H1 (cell line): ENCODE results near the gene ZRANB1. TPM values are rescaled to one million over a fixed set of nuclear protein-coding genes. Genes with fewer than 3 reads are reported as not detected.
A peak's percentile ranks its signal among the peaks of the same experiment; 100 is the strongest.

Experiments
- CTCF ChIA-PET: fragments of 300-600 bp; sonication (Branson Sonifier 250); formaldehyde crosslinking; loops from one replicate; lab custom pipeline; 2021; ENCODE audit not compliant: partially characterized antibody; lab: Charles Lee
- POLR2A ChIA-PET: fragments of 300-600 bp; sonication (Branson Sonifier 250); formaldehyde crosslinking; loops from one replicate; lab custom pipeline; 2021; ENCODE audit warnings: inconsistent platforms; ENCODE audit not compliant: partially characterized antibody; lab: Charles Lee
- DNase-seq, 2 experiments: peaks; one replicate each; pipeline versions ENCODE4 v3.0.0 to v3.0.0-alpha.2; 2010 to 2022; ENCODE audit warnings: low spot score in 2 of 2, low read depth in 1 of 2, mixed read lengths in 1 of 2
- FAIRE-seq: peaks from 2 replicates; lab custom pipeline; 2011; peaks lifted over from hg19 to GRCh38; lab: Jason Lieb, UNC
- H2AFZ ChIP-seq: 2 replicates; pipeline ENCODE4 v1.8.1; 2012; ENCODE audit warnings: low read length, inconsistent platforms
- H2AK5ac ChIP-seq: 2 replicates; pipeline ENCODE4 v1.6.1; 2013; ENCODE audit warnings: low read depth, low read length
- H2BK120ac ChIP-seq: replicated peaks from 2 replicates; pipeline ENCODE3; 2013; ENCODE audit warnings: low read depth, low read length, inconsistent platforms
- H2BK12ac ChIP-seq: 2 replicates; pipeline ENCODE4 v1.6.1; 2013; ENCODE audit warnings: low read depth, low read length
- H2BK15ac ChIP-seq: 2 replicates; pipeline ENCODE4 v1.6.1; 2013; ENCODE audit warnings: low read length
- H2BK20ac ChIP-seq: 2 replicates; pipeline ENCODE4 v1.6.1; 2013; ENCODE audit warnings: low read length
- H2BK5ac ChIP-seq: 2 replicates; pipeline ENCODE4 v1.6.1; 2013; ENCODE audit warnings: low read depth, low read length
- H3K14ac ChIP-seq: 2 replicates; pipeline ENCODE4 v1.6.1; 2013; ENCODE audit warnings: inconsistent platforms; ENCODE audit not compliant: insufficient read length
- H3K18ac ChIP-seq: 2 replicates; pipeline ENCODE4 v1.6.1; 2013; ENCODE audit warnings: low read length; ENCODE audit errors: extremely low read depth
- H3K23ac ChIP-seq: 2 replicates; pipeline ENCODE4 v1.6.1; 2013; ENCODE audit warnings: inconsistent platforms; ENCODE audit not compliant: insufficient read length
- H3K23me2 ChIP-seq: 2 replicates; pipeline ENCODE4 v1.6.1; 2013; ENCODE audit warnings: low read depth, low read length
- H3K27ac ChIP-seq: 2 replicates; pipeline ENCODE4 v1.6.1; 2011; ENCODE audit warnings: low read depth, low read length, inconsistent platforms
- H3K27me3 ChIP-seq, 4 experiments: replicated peaks in 1 of 4; 1 replicate in 1 of 4; 2 replicates in 3 of 4; pipeline versions ENCODE4 v1.6.1 to v1.8.1; 2011 to 2013; ENCODE audit warnings: low read length in 3 of 4, mild to moderate bottlenecking in 3 of 4, inconsistent platforms in 2 of 4, mixed read lengths in 2 of 4, moderate library complexity in 1 of 4; ENCODE audit not compliant: control insufficient read depth in 3 of 4, insufficient read depth in 3 of 4; ENCODE audit errors: extremely low read depth in 1 of 4
- H3K36me3 ChIP-seq, 4 experiments: 2 replicates each; pipeline versions ENCODE4 v1.6.1 to v1.8.1; 2011 to 2013; ENCODE audit warnings: mild to moderate bottlenecking in 4 of 4, low read length in 3 of 4, moderate library complexity in 2 of 4, control low read depth in 1 of 4, inconsistent platforms in 1 of 4; ENCODE audit not compliant: insufficient read depth in 4 of 4, control insufficient read depth in 2 of 4
- H3K4ac ChIP-seq: replicated peaks from 2 replicates; pipeline ENCODE3; 2013; ENCODE audit warnings: low read length, low read depth, mixed read lengths, inconsistent platforms; ENCODE audit not compliant: insufficient read length
- H3K4me1 ChIP-seq, 4 experiments: replicated peaks in 1 of 4; 1 replicate in 1 of 4; 2 replicates in 3 of 4; pipeline versions ENCODE4 v1.6.1 to v1.8.1; 2011 to 2013; ENCODE audit warnings: low read length in 3 of 4, inconsistent platforms in 2 of 4, mixed read lengths in 1 of 4; ENCODE audit not compliant: insufficient read depth in 4 of 4, control insufficient read depth in 3 of 4
- H3K4me2 ChIP-seq, 2 experiments: 2 replicates each; pipeline versions ENCODE4 v1.6.1 to v1.8.1; 2011 to 2013; ENCODE audit warnings: low read depth in 2 of 2, low read length in 2 of 2, control low read depth in 1 of 2, inconsistent platforms in 1 of 2, mild to moderate bottlenecking in 1 of 2; ENCODE audit not compliant: insufficient read depth in 1 of 2
- H3K4me3 ChIP-seq, 4 experiments: fragments of 200-600, 300-600 bp in 1 of 4; sonication (generic), shearing (Covaris generic), sonication (Bioruptor Twin) in 1 of 4; 2 replicates each; pipeline versions ENCODE4 v1.5.1 to v1.8.1; 2011 to 2016; ENCODE audit warnings: low read length in 4 of 4, low read depth in 3 of 4, control low read depth in 2 of 4, inconsistent platforms in 2 of 4, mild to moderate bottlenecking in 2 of 4, mixed read lengths in 1 of 4, moderate library complexity in 1 of 4; ENCODE audit not compliant: insufficient read depth in 2 of 4; ENCODE audit errors: extremely low read depth in 1 of 4
- H3K56ac ChIP-seq: replicated peaks from 2 replicates; pipeline ENCODE3; 2013; ENCODE audit warnings: low read depth, mild to moderate bottlenecking, mixed read lengths, low read length, inconsistent platforms; ENCODE audit not compliant: insufficient read length
- H3K79me1 ChIP-seq: 2 replicates; pipeline ENCODE4 v1.6.1; 2013; ENCODE audit warnings: low read depth, low read length, control low read depth
- H3K79me2 ChIP-seq, 2 experiments: 2 replicates each; pipeline versions ENCODE4 v1.6.1 to v1.8.1; 2012 to 2013; ENCODE audit warnings: low read length in 2 of 2, mild to moderate bottlenecking in 2 of 2, inconsistent platforms in 1 of 2; ENCODE audit not compliant: insufficient read depth in 2 of 2, control insufficient read depth in 1 of 2
- H3K9ac ChIP-seq, 4 experiments: replicated peaks in 1 of 4; 1 replicate in 1 of 4; 2 replicates in 3 of 4; pipeline versions ENCODE4 v1.6.1 to v1.8.1; 2011 to 2013; ENCODE audit warnings: low read depth in 3 of 4, low read length in 3 of 4, control low read depth in 2 of 4, mild to moderate bottlenecking in 2 of 4, moderate library complexity in 2 of 4, inconsistent platforms in 1 of 4; ENCODE audit errors: extremely low read depth in 1 of 4
- H3K9me3 ChIP-seq, 2 experiments: 2 replicates each; pipeline versions ENCODE4 v1.6.1 to v1.8.1; 2012 to 2013; ENCODE audit warnings: mild to moderate bottlenecking in 2 of 2, moderate library complexity in 2 of 2, control low read depth in 1 of 2, inconsistent platforms in 1 of 2, low read depth in 1 of 2, low read length in 1 of 2, mixed read lengths in 1 of 2; ENCODE audit not compliant: insufficient read depth in 2 of 2
- H4K20me1 ChIP-seq, 2 experiments: replicated peaks in 1 of 2; 2 replicates each; pipeline versions ENCODE3 to v1.8.1; 2011 to 2013; ENCODE audit warnings: inconsistent platforms in 2 of 2, low read length in 2 of 2, mild to moderate bottlenecking in 1 of 2; ENCODE audit not compliant: insufficient read depth in 2 of 2, control insufficient read depth in 1 of 2
- H4K5ac ChIP-seq: 2 replicates; pipeline ENCODE4 v1.6.1; 2013; ENCODE audit warnings: low read length, low read depth, mixed read lengths, inconsistent platforms; ENCODE audit not compliant: insufficient read length
- H4K8ac ChIP-seq: 2 replicates; pipeline ENCODE4 v1.8.0; 2013; ENCODE audit warnings: mild to moderate bottlenecking, moderate library complexity, low read length, inconsistent platforms; ENCODE audit not compliant: insufficient read depth; ENCODE audit errors: extremely low read depth
- H4K91ac ChIP-seq: replicated peaks from 2 replicates; pipeline ENCODE3; 2013; ENCODE audit warnings: low read length, mixed read lengths, inconsistent platforms; ENCODE audit not compliant: insufficient read length
- CHD2 ChIP-seq: IDR thresholded peaks from 2 replicates; pipeline ENCODE4 v1.6.1; 2012; ENCODE audit warnings: low read length, improper control_type of control experiment
- CTBP2 ChIP-seq: IDR thresholded peaks from 2 replicates; pipeline ENCODE4 v1.7.0; 2011; ENCODE audit warnings: borderline replicate concordance, mild to moderate bottlenecking, moderate library complexity, mixed read lengths, low read length; ENCODE audit not compliant: insufficient read depth, insufficient read length
- GABPA ChIP-seq: IDR thresholded peaks from 2 replicates; pipeline ENCODE4 v1.6.1; 2011; ENCODE audit warnings: mild to moderate bottlenecking, low read length, moderate library complexity, borderline replicate concordance; ENCODE audit not compliant: insufficient read depth
- KDM1A ChIP-seq: fragments of 200-600, 300-600 bp; sonication (generic); IDR thresholded peaks from 2 replicates; pipeline ENCODE4 v1.7.1; 2016; ENCODE audit warnings: mild to moderate bottlenecking, low read length, borderline replicate concordance
- SUZ12 ChIP-seq: fragments of 200-600 bp; sonication (generic); IDR thresholded peaks from 2 replicates; pipeline ENCODE4 v1.6.1; 2012; ENCODE audit warnings: mild to moderate bottlenecking, inconsistent platforms, low read length, moderate library complexity, mixed read lengths
- TAF1 ChIP-seq: IDR thresholded peaks from 2 replicates; pipeline ENCODE4 v1.6.1; 2011; ENCODE audit warnings: mild to moderate bottlenecking, low read depth, low read length
- TBP ChIP-seq: IDR thresholded peaks from 2 replicates; pipeline ENCODE4 v1.6.1; 2011; ENCODE audit warnings: low read depth, low read length, improper control_type of control experiment
- WGBS, 2 experiments: shearing (Covaris generic) in 1 of 2; methylation state at CpG; one replicate each; pipeline versions ENCODE4 v1.1.6 to v1.1.7; 2013 to 2015; ENCODE audit warnings: low lambda C conversion rate in 2 of 2, mixed read lengths in 2 of 2, inconsistent platforms in 1 of 2, low coverage in 1 of 2, missing lambda C conversion rate in 1 of 2; ENCODE audit not compliant: insufficient replicate concordance in 2 of 2, insufficient coverage in 1 of 2, insufficient read length in 1 of 2; ENCODE audit errors: extremely low coverage in 1 of 2, missing lambda C conversion rate in 1 of 2; 5-methylcytosine and 5-hydroxymethylcytosine counted together
- polyA plus RNA-seq, 7 experiments: library from polyadenylated mRNA; depleted of rRNA in 3 of 7; stranded (reverse) in 5 of 7; unstranded in 2 of 7; fragments of >200 nt in 5 of 7; fragments of 200-250 nt in 2 of 7; gene quantifications; 1 replicate in 5 of 7; 2 replicates in 1 of 7; 4 replicates in 1 of 7; pipeline versions ENCODE4 v1.2.1 to v1.2.3, GENCODE V29; 2011 to 2013; ENCODE audit warnings: missing spikeins in 2 of 7, mixed read lengths in 2 of 7
- total RNA-seq: library from RNA; stranded (reverse); fragmentation: NEBNext Ultra II Directional; extraction: Animal tissue kit (Norgen Biotek cat#: 25700); gene quantifications from 2 replicates; pipeline ENCODE4 v1.2.1, GENCODE V29; 2021
- TF ChIP-seq, protein P1 (sequence below): IDR thresholded peaks from 2 replicates; pipeline ENCODE4 v1.6.1; 2012; ENCODE audit warnings: low read length, inconsistent platforms

The ZRANB1 gene
- total and polyA plus RNA-seq, 2 of the 8 experiments (the other 6 are each of a cell fraction or from before 2014, with no cell fraction given): 6.1 to 19.9 TPM

DNA sequence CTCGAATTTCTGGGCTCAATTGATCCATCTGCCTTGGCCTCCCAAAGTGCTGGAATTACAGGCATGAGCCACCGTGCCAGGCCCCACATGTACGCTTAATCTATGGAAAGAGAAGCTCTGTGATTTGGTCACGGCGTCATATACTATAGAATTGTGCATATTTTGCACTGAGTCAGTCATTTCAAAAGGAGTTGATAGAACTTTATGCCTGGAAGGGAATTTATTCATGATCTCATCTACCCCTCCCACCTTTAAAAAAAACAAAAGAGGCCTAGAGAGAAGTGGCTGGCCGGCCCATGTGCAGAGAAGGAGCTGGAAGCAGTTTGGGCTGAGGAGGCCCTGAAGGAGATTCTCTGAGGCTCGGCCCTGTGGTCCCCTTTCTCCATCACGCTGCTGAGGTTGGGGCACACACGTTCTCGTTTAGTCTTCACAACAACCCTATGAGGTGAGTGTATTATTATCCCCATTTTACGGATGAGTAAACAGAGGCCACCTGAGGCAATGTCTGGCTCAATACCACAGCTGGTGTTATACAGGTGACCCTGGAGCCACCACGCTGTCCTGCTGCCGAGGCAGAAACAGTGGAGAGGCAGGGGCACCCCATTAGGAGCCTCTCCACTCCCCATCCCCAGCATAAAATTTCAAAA, 47.2 kb upstream of the ZRANB1 start:
- Histone ChIP-seq H2BK5ac (no peak overlapping the region), H3K4me3 (no peak overlapping the region), H3K27me3 (no peaks in the 10 kb centered on the region), H2BK20ac (no peak overlapping the region), H3K79me2 (no peaks in the 10 kb centered on the region), H2AK5ac (no peak overlapping the region), H4K5ac (no peak overlapping the region), H3K56ac (no peak overlapping the region), H2AFZ (no peak overlapping the region; the same call in 1 of the 2 replicates), H4K91ac (no peak overlapping the region), H3K9ac (no peak overlapping the region), H3K4me2 (no peak overlapping the region), H4K8ac (no peak overlapping the region), H3K4ac (no peak overlapping the region), H3K79me1 (no peaks in the 10 kb centered on the region), H3K14ac (no peak overlapping the region), H4K20me1 (no peaks in the 10 kb centered on the region), H2BK15ac (no peak overlapping the region), H2BK120ac (no peak overlapping the region), H3K23ac (no peak overlapping the region), H2BK12ac (no peak overlapping the region), H3K36me3 (no peaks in the 10 kb centered on the region), H3K23me2 (no peaks in the 10 kb centered on the region), H3K9me3 (no peaks in the 10 kb centered on the region), H3K4me1 (no peaks in the 10 kb centered on the region; a peak in 1 of 7 replicates), H3K18ac (no peak overlapping the region), H3K27ac (no peak overlapping the region)
- DNase-seq (no peak), FAIRE-seq (no peak)
- WGBS, 2 experiments: 95% methylated on average over 13 of the region's 13 CpGs; no CpG with 5 or more reads in 1 of the 2 experiments
- POLR2A ChIA-PET: interaction anchor here (0.7 to 1.3 kb wide), 2 partner anchors 16 to 21 kb away, joined by 3 to 5 read pairs; no protein-coding TSS in a partner anchor
- CTCF ChIA-PET: no interaction called here
- TF ChIP-seq CHD2: no peak
- no peak for TF ChIP-seq SUZ12
- peak; percentile 58; the same call in 1 of the 2 replicates for TF ChIP-seq KDM1A
- no peak for TF ChIP-seq TAF1
- no peak for TF ChIP-seq GABPA
- TF ChIP-seq, protein P1, sequence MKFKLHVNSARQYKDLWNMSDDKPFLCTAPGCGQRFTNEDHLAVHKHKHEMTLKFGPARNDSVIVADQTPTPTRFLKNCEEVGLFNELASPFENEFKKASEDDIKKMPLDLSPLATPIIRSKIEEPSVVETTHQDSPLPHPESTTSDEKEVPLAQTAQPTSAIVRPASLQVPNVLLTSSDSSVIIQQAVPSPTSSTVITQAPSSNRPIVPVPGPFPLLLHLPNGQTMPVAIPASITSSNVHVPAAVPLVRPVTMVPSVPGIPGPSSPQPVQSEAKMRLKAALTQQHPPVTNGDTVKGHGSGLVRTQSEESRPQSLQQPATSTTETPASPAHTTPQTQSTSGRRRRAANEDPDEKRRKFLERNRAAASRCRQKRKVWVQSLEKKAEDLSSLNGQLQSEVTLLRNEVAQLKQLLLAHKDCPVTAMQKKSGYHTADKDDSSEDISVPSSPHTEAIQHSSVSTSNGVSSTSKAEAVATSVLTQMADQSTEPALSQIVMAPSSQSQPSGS: no peak
- TF ChIP-seq TBP: no peak
- no peak for TF ChIP-seq CTBP2
